AG10803 (cell line): ENCODE data around the gene CD19.
A peak's percentile ranks its signal among the peaks of the same experiment; 100 is the strongest.
"Not testable (repeated sequence)": the region's sequence is repeated elsewhere in the genome, so short reads cannot be mapped to it uniquely, and the experiment has no call there.

ENCODE experiments used
- DNase-seq: peaks from one replicate; pipeline ENCODE4 v3.0.0; 2010; ENCODE audit warnings: low read depth
- H3K4me3 ChIP-seq: 2 replicates; pipeline ENCODE4 v1.5.1; 2011; ENCODE audit warnings: mild to moderate bottlenecking, low read length, control low read depth
- TF ChIP-seq, protein P1 (sequence below): conservative IDR thresholded peaks from 2 replicates; pipeline ENCODE4 v1.5.1; 2011; ENCODE audit warnings: mild to moderate bottlenecking, low read length, control low read depth, inconsistent platforms

CD19 gene

DNA sequence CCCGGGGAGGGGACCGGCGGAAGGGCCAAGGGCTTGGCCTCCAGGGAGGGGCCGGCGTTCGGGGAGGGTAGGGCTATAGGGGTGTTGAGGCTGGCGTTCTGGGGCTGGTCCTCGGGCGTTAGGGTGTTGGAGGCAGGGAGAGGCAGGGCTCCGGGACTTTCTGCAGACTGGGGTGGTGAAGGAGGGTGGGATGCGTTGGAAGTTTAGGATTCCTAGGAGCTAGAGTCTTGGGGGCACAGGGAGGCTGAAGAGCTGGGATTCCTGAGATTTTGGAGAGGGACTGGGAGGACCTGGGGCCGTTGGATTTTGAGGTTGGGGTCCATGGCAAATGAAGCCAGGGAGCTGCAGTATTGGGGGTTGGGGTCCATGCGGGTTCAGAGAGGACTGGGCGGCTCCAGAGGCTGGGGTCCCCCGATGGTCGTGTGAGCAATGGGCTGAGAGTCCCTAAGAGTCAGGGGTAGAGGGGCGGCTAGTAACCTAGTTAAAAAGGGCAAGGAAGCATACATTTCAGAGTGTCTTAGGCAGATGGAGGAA is 19.7 kb downstream of the CD19 start:
- peak overlapping the region; percentile 74 for H3K4me3 ChIP-seq
- TF ChIP-seq, protein P1, sequence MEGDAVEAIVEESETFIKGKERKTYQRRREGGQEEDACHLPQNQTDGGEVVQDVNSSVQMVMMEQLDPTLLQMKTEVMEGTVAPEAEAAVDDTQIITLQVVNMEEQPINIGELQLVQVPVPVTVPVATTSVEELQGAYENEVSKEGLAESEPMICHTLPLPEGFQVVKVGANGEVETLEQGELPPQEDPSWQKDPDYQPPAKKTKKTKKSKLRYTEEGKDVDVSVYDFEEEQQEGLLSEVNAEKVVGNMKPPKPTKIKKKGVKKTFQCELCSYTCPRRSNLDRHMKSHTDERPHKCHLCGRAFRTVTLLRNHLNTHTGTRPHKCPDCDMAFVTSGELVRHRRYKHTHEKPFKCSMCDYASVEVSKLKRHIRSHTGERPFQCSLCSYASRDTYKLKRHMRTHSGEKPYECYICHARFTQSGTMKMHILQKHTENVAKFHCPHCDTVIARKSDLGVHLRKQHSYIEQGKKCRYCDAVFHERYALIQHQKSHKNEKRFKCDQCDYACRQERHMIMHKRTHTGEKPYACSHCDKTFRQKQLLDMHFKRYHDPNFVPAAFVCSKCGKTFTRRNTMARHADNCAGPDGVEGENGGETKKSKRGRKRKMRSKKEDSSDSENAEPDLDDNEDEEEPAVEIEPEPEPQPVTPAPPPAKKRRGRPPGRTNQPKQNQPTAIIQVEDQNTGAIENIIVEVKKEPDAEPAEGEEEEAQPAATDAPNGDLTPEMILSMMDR = no peak
- DNase-seq = no peak

DNA sequence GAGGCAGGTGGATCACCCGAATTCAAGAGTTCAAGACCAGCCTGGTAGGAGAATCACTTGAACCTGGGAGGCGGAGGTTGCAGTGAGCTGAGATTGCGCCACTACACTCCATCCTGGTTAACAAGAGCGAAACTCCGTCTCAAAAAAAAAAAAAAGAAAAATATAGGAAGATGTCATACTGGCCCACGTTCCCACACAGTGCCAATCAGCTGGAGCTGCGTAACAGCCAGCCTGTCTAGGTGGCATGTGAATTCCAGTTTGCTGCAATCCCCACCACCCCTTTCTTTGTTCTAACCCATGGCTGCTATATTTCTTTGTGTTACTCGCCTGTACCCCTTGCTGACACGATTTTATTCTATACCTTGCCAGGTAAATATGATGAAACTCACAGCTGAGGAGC is 26.4 kb downstream of the CD19 start:
- no peak for DNase-seq
- H3K4me3 ChIP-seq = no peak overlapping the region
- TF ChIP-seq, protein P1 = no peak

DNA sequence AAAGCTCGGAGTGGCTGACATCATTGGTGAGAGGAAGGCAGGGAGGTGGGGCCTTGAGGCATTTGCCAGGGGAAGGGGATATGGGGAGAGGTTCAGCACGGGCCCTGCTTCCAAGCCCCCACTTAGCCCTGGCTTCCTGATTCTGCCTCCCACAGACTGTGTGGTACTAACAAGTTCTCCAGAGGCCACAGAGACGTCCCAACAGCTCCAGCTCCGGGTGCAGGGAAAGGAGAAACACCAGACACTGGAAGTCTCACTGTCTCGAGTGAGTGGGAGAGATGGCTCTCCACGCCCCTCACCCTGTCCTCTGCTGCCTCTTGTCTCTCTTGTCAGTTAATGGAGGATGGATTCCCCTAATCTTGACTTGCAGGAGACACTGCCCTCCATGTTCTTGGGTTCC is 27.1 kb downstream of the CD19 start:
- DNase-seq = no peak
- TF ChIP-seq, protein P1 = no peak
- H3K4me3 ChIP-seq = no peak overlapping the region

DNA sequence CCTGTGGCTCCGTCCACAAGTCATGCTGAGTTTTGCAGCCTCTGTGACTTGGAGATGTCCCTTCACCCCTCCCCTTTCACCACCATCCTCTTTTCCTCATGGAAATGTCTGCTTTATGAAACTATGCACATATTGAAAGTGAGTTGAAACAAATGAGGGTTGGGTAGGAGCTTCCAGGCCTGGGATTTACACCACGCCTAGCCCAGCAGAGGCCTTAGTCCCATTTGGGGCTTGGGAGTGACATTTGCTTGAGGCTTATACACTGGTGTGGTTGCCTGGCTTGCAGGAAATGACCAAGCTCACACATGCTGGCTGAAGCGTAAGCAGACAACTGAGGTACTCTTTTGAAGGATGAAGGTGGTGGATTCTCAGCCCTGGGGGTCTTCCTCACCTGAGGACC is 32.3 kb downstream of the CD19 start:
- H3K4me3 ChIP-seq = no peak overlapping the region
- TF ChIP-seq, protein P1 = no peak
- no peak for DNase-seq

DNA sequence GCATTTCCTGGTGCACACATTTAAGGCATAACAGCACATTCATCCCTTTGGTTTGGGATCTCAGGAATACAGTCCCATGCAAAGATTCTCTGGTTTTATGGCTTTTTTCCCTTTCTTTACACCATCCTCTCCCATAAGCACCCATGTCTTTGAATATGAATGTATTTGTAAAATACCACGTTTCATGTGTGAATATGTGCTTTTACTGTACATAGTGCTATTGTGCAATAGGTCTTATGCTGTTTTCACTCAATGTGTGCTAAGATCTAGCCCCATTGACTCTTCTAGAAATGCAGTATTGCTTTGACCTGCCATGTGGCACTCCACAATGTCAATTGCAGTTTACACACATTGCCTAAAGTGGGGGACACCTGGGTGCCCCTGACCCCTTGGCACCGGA is 32.7 kb downstream of the CD19 start:
- TF ChIP-seq, protein P1 = no peak
- no peak overlapping the region for H3K4me3 ChIP-seq
- no peak for DNase-seq

DNA sequence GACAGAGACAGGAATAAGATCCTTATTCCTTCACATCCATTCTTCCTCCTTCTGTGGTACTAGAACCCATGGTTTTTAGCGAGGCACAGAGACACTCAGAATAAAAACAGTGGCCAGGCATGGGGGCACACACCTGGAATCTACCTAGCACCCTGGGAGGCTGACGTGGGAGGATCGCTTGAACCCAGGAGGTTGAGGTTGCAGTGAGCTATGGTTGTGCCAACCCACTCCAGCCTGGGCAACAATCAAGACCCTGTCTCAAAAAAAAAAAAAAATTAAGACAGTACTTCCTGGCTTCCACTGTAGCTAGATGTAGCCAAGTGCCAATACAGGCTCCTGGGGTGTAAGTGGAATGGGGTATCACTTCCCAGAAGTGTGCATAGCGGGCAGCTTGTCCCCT is 35.4 kb downstream of the CD19 start:
- TF ChIP-seq, protein P1 = no peak
- no peak for DNase-seq
- no peak overlapping the region for H3K4me3 ChIP-seq

DNA sequence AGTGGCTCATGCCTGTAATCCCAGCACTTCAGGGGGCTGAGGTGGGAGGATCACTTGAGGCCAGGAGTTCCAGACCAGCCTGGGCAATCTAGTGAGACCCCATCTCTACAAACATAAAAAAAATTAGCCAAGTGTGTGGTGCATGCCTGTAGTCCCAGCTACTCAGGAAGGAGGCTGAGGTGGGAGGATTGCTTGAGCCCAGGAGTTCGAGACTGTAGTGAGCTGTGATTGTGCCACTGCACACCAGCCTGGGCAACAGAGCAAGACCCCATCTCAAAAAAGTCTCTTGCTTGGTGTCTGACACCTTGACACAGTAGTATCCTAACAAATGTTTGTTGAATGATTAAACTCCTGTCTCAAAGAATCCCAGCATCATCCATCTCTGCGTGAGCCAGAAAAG is 37.9 kb downstream of the CD19 start:
- DNase-seq, H3K4me3 ChIP-seq: not testable (repeated sequence)

DNA sequence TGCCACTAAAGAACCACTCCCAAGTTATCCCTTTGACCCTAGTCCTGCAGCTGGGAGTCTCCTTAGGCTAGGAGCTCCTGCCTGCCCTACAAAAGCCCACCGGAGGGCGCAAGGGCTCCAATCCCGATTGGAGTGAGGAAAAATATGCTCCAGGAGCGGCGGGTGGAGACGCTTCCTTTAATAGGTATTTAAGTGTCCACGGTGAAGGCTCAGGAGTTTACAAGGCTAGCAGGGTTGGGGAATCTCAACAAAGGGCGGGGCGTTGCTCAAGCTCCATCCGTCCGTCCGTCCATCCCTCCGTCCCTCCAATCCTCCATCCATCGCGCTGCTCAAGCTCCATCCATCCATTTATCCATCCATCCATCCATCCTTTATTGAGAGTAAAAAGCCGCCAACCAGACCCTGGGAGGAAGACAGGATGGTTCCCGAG is 42.3 kb downstream of the CD19 start:
- peak overlapping the region; percentile 99 for H3K4me3 ChIP-seq
- TF ChIP-seq, protein P1 = peak; percentile 76
- DNase-seq = peak; percentile 61
